ENCODE data around the gene GRHL3. TPM values are rescaled to one million over a fixed set of nuclear protein-coding genes. Genes with fewer than 3 reads are reported as not detected.

Gene GRHL3
- total RNA-seq, 1 experiment from 2014 or later, result not detected

DNA sequence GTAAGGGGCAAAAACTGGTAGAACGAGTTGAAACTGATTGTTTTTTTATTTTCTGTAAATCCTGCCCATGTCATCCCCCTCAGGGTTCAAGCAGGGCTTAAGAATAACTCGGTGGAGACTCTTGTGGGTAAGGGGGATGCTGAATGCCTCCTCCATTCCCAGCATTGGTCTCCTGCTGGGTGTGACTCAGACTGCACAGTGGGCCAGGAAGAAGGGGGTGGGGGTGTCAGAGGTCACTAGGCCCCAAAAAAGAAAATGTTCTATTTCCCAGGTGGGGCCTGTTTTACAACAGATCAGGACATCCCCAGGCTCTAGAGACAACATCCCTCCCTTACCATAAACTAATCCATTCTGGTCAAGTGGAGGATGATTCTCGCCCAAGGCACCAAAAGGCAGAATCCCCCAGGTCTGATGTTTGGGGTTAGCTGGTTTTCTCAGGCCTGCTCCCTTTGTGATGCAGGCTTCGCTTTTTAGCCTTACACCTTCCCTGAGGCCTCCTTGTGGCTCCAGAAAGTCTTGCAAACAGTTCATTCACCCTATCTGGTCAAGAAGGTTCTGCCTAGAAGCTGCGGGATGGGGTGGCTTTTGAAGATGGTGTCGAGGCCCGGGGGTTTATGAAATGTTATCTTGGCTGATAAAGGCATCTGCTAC is 10.7 kb upstream of the GRHL3 start:
- in situ Hi-C loops (cut with HindIII; ENCODE audit: low pct_unique_long_range_greater_than_20kb, low sequenced_read_pairs), result no loop called here
- peak; percentile 28 for DNase-seq (ENCODE audit: low read depth, low spot score)

DNA sequence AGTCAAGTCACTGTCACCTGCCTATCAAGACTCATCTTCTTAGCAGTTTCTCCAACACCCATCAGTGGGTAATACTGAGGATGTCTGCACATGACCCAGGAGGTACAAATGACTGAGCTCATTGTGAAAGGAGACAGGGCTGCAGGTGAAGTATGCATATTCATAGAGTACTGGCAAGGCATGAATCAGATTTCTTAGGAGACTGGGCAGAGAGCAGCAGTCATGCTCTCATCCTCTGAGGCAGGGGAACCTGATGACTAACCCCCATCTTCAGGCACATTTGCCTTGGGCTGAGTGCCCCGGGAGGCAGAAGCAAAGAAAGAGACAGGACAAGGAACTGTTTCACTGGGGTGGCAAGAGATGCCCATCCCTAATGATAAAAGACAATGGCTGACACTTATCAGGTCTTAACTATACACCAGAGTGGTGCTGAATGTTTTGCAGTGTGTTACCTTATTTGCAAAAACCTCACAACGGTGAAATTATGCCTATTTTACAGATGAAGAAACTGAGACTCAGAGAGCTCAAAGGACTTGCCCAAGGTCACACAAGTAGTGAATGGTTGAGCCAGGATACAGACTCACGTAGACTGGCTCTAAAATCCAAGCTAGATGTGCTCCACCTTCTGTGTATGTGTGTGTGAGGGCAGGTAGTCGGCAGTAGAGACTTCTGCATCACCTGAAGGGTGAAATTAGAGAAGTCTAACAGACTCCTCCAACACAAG is 9.2 kb upstream of the GRHL3 start:
- DNase-seq (ENCODE audit: low read depth, low spot score), result no peak
- in situ Hi-C loops (cut with HindIII; ENCODE audit: low pct_unique_long_range_greater_than_20kb, low sequenced_read_pairs), result no loop called here

DNA sequence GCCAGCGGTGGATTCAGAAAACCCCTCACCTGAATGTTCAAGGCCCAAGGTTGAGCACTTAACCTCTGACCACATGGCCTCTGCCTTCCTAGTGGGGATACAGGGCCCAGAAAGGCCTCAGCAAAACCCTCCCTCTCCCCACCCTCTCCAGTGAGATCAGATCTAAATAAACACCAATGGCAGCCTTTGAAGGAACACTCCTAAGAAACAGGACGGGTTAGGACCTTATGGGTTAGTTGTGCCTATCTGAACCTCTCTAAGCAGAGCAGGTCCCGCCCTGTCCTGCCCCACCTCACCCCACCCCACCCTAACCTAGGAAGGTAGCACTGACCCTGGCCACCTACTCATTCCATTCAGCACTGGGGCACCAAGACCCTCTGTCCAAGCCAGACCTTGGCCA is 7.9 kb upstream of the GRHL3 start:
- in situ Hi-C loops (cut with HindIII; ENCODE audit: low pct_unique_long_range_greater_than_20kb, low sequenced_read_pairs), result no loop called here
- no peak for DNase-seq (ENCODE audit: low read depth, low spot score)

DNA sequence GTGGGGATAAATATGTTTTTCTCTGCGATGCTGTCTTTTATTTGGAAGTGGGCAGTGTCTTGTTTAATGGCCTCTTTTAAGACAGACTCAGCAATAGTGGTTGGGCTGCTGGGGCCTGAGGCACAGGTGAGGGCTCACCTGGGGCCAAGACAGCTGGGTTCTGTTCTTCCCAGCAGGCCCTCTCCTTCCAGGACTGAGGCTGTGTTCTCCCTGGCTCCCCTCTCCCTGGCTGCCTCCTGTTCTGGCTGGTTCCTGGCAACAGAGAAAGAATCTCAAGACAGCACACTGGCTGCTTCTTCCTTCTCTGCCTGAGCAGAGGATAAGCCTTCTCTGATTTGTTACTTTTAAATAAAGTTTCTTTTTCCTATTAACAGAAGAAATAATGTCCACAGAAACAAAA is 7.4 kb upstream of the GRHL3 start:
- DNase-seq (ENCODE audit: low read depth, low spot score), result no peak
- in situ Hi-C loops (cut with HindIII; ENCODE audit: low pct_unique_long_range_greater_than_20kb, low sequenced_read_pairs), result no loop called here

DNA sequence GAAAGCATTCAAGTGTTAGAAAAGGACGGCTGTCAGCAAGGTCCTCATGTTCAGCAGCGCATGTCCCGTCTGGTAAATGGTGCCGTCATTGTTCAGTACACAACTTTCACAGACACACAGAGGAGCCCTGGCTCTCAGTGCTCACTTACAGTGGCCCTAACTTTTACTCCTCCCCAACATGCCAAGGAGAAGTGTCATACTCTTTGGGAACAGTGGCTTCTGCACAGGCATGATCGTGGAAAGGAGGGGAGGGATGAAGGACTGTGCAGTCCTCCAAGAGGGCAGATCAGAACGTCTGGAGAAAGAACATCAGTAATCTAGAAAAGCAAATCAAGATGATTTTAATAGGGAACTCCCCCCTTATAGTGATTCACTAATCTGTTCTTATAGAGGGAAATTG is 3.8 kb upstream of the GRHL3 start:
- no peak for DNase-seq (ENCODE audit: low read depth, low spot score)
- in situ Hi-C loops (cut with HindIII; ENCODE audit: low pct_unique_long_range_greater_than_20kb, low sequenced_read_pairs), result no loop called here

DNA sequence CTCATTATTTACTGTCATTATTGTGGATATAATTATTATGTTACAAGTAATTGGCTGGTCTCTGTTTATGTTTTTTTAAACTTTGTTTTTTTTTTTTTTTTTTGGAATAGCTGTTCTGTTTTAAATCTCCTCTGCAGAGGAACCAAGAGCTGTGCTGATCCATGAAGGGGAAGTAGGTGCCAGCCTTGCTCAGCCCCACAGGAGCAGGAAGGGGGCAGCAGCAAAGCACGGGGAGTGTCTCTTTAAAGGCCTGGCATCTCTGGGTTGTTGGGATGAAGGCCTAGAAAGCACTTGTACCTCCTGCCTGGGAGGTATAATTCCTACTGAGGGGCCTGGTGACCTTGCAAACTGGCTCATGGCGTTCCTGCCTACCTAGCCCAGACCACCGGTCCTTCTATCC is 2.5 kb upstream of the GRHL3 start:
- in situ Hi-C loops (cut with HindIII; ENCODE audit: low pct_unique_long_range_greater_than_20kb, low sequenced_read_pairs), result no loop called here
- DNase-seq (ENCODE audit: low read depth, low spot score), result peak; percentile 19

DNA sequence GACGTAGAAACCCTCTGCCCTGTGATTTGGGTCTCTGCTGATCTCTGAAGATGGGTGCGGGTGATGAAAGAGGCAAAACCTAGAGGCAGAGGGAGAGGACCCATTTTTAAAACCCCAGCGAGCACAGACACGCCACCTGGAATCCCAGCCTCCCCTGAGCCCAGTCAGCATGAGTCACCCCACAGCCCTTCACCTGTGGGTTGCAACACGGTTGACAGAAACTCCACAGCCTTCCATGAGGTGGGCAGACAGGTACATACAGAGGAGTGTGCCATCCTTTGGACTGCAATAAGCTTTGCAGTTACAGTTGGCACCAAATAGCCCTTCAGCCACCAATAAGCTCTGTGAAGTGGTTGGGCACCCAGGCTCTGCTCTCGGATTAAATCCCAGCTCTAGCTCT is 2.1 kb upstream of the GRHL3 start:
- in situ Hi-C loops (cut with HindIII; ENCODE audit: low pct_unique_long_range_greater_than_20kb, low sequenced_read_pairs), result no loop called here
- no peak for DNase-seq (ENCODE audit: low read depth, low spot score)

DNA sequence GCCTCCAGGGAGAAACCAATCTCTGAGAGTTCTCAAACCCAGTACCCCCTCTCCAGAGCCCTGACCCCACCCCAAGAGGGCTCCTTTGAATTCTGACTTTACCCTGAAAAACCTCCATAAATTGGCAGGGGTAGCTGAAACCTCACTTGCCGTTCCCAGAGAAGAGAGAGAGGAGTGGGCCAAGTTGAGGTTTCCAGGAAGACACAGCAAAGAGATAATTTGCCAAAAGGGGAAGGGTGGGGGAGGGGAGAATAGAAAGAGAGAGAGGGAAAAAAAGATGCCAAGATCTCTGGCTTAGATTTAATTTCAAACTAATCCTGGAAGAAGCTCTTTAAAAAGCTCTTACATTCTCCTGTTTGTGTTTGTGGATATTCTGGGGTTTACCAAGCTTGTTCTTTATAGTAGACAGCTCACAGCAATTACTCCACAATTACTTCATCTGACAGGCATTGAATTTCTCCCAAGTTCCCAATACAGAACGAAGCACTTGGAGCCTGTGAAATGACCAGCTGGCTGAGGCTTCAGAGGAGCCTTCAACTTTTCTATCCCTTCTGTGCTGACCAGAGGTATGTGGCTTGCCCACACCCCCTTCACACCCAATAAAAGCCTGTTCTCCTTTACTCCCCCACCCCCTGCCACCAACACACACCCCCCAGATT is 1.1 kb upstream of the GRHL3 start:
- in situ Hi-C loops (cut with HindIII; ENCODE audit: low pct_unique_long_range_greater_than_20kb, low sequenced_read_pairs), result no loop called here
- DNase-seq (ENCODE audit: low read depth, low spot score), result no peak

DNA sequence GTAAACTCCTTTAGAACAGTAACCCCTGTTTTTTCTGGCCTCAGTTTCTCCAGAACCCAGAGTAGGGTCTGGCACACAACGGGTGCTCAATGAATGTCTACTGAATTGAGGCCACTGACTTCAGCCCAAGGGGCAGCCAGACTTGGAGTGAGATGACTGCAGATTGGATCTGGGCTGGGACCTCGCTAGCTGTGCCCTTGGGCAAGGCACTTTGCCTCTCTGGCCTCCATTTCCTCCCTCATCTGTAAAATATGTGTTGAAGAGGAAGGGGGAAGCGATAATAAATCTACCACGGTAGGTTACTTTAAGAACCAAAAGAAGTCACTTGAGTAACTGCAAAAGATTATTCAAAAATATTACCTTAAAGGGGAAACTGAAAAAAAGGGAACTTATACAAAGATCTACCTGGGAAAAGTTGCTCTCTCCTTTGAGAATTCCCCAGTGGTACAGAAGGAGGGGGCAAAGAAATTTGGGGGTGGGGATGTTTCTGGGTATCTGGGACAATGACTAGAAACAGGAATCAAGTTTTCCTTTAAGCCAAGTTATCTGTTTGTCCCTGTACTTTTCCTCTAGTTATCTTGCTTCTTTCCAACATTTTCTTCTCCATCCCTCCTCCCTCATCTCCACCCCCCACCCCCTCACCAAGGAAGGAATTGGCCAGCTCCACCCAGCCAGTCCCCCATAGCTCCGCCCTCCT is 394 bp upstream of the GRHL3 start:
- in situ Hi-C loops (cut with HindIII; ENCODE audit: low pct_unique_long_range_greater_than_20kb, low sequenced_read_pairs), result no loop called here
- DNase-seq (ENCODE audit: low read depth, low spot score), result no peak

DNA sequence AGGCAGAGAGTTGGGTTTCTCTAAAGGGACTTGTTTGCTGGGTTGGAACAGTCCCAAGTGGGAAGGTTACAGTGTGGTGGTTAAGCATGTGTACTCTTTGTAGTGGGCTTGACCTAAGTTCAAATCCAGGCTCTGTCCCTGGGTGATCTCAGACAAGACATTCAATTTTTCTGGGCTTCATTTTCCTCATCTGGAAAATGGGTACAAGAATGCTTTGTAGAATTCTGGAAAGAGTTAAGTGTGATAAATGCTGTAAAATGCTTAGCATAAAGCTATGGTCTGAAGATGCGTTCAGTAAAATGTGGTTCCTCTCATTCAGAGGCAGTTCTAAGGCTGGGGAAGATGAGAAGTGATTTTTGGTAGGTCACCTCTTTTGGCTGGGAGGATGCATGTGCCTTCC is 805 bp downstream of the GRHL3 start:
- DNase-seq (ENCODE audit: low read depth, low spot score), result no peak
- in situ Hi-C loops (cut with HindIII; ENCODE audit: low pct_unique_long_range_greater_than_20kb, low sequenced_read_pairs), result no loop called here

DNA sequence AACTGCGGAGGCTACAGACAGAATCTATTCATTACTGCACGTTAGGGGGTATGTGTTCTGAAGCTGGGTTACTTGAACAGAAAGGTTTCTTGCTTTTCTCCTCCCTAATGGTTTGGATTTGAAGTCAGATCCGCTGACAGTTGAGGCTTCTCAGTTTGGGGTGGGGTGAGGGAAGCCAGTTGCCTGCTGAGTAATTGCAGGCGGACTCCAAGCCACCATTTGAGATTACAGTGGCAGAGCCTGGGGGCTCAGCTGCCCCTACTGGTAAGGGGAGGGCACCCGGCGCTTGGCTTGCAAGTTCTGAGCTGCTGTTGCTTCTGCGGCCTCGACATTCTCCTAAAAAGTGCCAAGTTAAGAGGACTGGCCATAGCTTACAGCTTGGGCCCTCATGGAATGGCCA is 2.0 kb downstream of the GRHL3 start:
- no peak for DNase-seq (ENCODE audit: low read depth, low spot score)
- in situ Hi-C loops (cut with HindIII; ENCODE audit: low pct_unique_long_range_greater_than_20kb, low sequenced_read_pairs), result no loop called here

DNA sequence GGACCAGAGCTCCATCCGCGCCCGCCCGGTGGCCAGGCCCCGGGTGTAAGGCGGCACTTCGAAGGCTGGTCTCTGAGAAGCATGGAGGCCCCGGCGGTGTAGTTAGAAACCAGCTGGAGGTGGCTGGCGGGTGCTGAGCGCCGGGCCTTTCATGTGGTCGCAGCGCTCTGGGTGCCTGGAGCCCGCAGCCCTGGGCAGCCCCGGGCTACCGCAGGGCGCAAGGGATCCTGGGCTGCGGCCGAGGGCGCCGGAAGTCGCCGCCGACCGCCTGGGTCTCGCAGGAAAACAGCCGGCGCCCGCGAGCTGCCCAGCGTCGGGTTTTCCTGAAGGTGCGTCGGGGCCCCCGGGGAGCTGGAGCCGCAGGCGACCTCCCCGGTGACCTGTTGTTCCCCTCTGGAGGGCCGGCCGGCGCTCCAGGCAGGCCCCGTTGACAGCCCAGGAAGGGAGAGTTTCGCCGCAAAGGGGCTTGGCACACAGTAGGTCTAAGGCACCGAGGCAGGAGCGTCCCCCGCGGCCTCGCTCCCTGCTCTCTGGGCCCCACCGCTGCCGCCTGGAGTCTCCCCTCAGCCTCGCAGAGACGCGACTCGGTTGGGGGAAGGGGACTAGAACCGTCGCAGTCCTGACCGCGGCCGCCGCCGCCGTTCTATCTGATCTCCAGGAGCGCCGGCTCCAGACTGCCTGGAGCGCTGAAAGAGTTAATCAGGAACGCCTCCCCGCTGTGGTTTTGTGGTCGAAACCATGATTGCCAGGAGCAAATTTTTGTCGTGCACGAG is 2.7 kb downstream of the GRHL3 start:
- peak; percentile 94 for DNase-seq (ENCODE audit: low read depth, low spot score)
- in situ Hi-C loops (cut with HindIII; ENCODE audit: low pct_unique_long_range_greater_than_20kb, low sequenced_read_pairs), result no loop called here

DNA sequence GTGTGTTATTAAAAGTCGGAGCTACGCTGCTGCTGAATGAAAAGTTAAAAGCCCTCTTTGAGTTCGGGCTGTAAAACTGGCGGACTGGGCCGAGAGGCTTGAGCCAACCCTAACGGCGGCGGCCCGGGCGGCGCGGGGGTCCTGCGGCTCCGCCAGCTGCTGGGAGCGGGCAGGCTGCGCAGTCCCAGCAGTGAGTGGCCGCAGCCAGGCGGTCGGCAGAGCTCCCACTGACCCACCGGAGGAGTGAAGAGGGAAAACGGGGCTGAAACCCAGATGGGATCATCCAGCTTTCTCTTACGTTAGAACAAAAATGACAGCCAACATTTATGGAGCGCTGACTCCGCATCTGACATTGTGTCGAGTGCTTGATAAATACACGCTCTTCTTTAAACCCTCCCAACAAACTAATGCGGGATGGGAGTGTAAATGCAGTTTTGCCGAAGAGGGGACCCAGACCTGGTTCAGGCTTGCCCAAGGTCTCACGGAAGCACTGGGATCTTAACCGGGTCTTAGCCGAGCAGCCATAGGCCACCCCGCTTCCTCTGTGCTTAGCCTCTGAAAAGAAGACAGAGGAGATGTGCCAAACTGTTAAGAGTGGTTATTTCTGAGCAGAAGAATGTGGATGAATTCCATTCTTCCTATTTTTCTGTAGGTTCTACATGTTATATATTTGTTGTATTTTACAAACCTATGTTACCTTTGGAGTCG is 3.5 kb downstream of the GRHL3 start:
- no peak for DNase-seq (ENCODE audit: low read depth, low spot score)
- in situ Hi-C loops (cut with HindIII; ENCODE audit: low pct_unique_long_range_greater_than_20kb, low sequenced_read_pairs), result no loop called here

DNA sequence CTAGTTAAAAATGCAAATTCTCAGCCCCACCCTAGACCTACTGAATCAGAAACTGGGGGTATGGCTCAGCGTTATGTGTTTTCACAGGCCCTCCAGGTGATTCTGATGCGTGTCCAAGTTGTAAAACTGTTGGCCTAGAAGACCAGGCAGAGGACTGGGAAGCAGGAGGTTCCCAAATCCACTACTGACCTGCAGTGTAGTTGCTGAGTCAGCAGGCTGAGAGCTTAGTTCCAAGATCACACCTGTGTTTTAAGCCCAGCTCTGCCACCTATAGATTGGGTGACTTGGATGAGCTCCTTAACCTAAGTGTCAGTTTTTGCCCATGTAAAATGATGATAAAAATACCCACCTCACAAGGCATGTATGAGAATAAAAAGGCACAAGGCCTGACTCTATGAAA is 4.1 kb downstream of the GRHL3 start:
- in situ Hi-C loops (cut with HindIII; ENCODE audit: low pct_unique_long_range_greater_than_20kb, low sequenced_read_pairs), result no loop called here
- no peak for DNase-seq (ENCODE audit: low read depth, low spot score)

DNA sequence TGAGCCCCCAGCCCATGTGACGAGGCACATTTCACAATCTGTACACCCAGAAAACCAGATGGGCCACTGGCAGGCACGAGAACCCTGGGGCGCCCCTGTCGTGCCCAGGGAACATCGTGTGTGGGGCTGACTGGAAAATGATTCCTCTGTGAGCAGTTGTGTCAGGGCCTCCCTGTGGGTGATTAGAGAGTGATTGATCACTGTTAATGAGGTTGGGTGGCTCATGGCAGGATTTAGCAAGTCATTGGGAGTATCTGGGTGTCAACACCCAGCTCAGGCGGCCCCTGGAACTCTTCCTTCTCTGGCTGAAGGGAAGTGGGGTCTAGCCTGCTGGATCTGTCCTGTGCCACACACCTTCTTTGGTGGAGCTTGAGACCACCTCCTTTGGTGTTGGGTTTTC is 5.7 kb downstream of the GRHL3 start:
- DNase-seq (ENCODE audit: low read depth, low spot score), result no peak
- in situ Hi-C loops (cut with HindIII; ENCODE audit: low pct_unique_long_range_greater_than_20kb, low sequenced_read_pairs), result no loop called here

DNA sequence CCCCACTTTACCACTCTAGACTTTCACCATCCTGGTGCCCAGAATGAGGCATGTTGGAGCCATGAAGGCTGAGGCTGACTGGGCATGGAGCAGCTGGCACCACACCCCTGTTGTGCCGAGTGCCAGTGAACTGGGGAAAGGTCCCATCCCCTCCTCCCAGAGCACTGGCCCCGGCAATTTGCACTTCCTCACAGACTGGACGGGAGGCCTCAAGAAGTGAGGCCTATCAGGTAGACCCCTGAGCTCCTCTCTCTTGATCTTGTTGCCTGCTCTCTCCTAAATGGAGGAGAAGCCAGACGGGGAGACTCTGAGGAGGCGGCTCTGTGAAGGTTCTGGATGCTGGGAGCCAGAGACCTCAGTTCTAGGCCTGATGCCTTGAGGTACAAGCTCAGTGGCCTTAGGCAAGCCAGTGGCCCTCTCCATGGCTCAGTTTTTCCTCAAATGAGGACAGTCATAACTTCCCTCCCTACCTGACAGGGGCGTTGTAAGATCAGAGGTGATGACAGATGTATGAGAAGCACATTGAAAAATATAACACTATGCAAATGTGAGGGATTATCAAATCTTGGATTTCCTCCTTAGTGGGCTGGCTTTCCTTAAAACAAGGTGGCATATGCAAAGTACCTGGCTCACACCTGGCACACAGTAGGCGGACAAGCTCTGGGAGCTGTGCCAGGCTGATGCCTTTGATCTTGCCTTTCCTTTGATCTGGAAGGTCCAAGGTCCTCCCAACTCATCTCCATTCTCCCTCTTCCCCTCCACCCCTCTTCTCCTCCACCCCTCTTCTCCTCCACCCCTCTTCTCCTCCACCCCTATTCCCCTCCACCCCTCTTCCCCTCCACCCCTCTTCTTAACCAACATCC is 6.7 kb downstream of the GRHL3 start:
- in situ Hi-C loops (cut with HindIII; ENCODE audit: low pct_unique_long_range_greater_than_20kb, low sequenced_read_pairs), result no loop called here
- no peak for DNase-seq (ENCODE audit: low read depth, low spot score)
